ENCODE results near the gene PCDHGC3. TPM values are rescaled to one million over a fixed set of nuclear protein-coding genes. Genes with fewer than 3 reads are reported as not detected.

The PCDHGC3 gene
- total RNA-seq, 1 experiment from 2014 or later, result 1.2 TPM

GRCh38 chr5:141477815-141478214 is 2.0 kb downstream of the PCDHGC3 start:
- no peak overlapping the region for H3K4me2 ChIP-seq (ENCODE audit: low read length)
- DNase-seq (ENCODE audit: low read depth, low spot score) (no peak), ATAC-seq (no peak)
- TF ChIP-seq SIN3A (IDR thresholded peaks at IDR 0.05; ENCODE audit: low read depth) (no peak), CEBPB (IDR thresholded peaks at IDR 0.05; ENCODE audit: low read depth) (no peak), FOSL1 (IDR thresholded peaks at IDR 0.05; ENCODE audit: low read depth) (no peak), SP1 (IDR thresholded peaks at IDR 0.05; ENCODE audit: low read depth) (no peak), ZBTB33 (IDR thresholded peaks at IDR 0.05; ENCODE audit: extremely low read depth, insufficient replicate concordance, low read length) (no peak), REST (IDR thresholded peaks at IDR 0.05; ENCODE audit: low read depth) (no peak), POLR2A (IDR thresholded peaks at IDR 0.05; ENCODE audit: borderline replicate concordance, extremely low read depth, insufficient read depth, insufficient read length) (no peak), EGR1 (IDR thresholded peaks at IDR 0.05; ENCODE audit: low read depth) (no peak), RAD21 (IDR thresholded peaks at IDR 0.05; ENCODE audit: low read depth) (no peak), ZNF274 (IDR thresholded peaks at IDR 0.05; ENCODE audit: low read depth, low read length) (no peak), ZFX (IDR thresholded peaks at IDR 0.05) (no peak), JUND (IDR thresholded peaks at IDR 0.05) (no peak), YY1 (IDR thresholded peaks at IDR 0.05; ENCODE audit: extremely low read depth, insufficient replicate concordance, low read depth, low read length) (no peak), CTCF (IDR thresholded peaks at IDR 0.05 in 2 of 3, conservative IDR thresholded peaks at IDR 0.05 in 1 of 3; ENCODE audit: borderline replicate concordance in 1 of 3, insufficient read depth in 1 of 3, low read depth in 2 of 3, low read length in 2 of 3) (no peak), MAX (IDR thresholded peaks at IDR 0.05) (no peak)
- no peaks in the 10 kb centered on the region for H3K27me3 ChIP-seq (ENCODE audit: insufficient read depth, low read length)
- H3K36me3 ChIP-seq (ENCODE audit: control insufficient read depth in 1 of 2, insufficient read depth in 2 of 2, low read length in 2 of 2), result no peaks in the 10 kb centered on the region
- BruUV-seq (replicated peaks), result no TSS peak
- intact Hi-C loops (cut with micrococcal nuclease), result no loop called here
- H3K9me2 ChIP-seq (ENCODE audit: insufficient read depth), result no peaks in the 10 kb centered on the region
- no peaks in the 10 kb centered on the region for H3K4me1 ChIP-seq (ENCODE audit: control insufficient read depth in 1 of 2, insufficient read depth in 2 of 2, low read length in 2 of 2)
- no peak overlapping the region for H3K27ac ChIP-seq (ENCODE audit: low read depth, low read length)
- H3K9ac ChIP-seq (ENCODE audit: low read length), result no peak overlapping the region
- H2AFZ ChIP-seq (ENCODE audit: low read depth, low read length, poor library complexity, severe bottlenecking), result no peak overlapping the region
- ChIA-PET CTCF (no interaction called here), POLR2A (no interaction called here), RAD21 (ENCODE audit: low non-redundant PET in 1 of 2, low total read pairs in 2 of 2, uncharacterized antibody in 2 of 2, unreplicated experiment in 2 of 2) (no interaction called here)
- H4K20me1 ChIP-seq (ENCODE audit: insufficient read depth), result no peaks in the 10 kb centered on the region
- no peaks in the 10 kb centered on the region for H3K9me3 ChIP-seq (ENCODE audit: control insufficient read depth in 1 of 2, insufficient read depth in 1 of 2, low read depth in 1 of 2, low read length in 2 of 2)
- no peaks in the 10 kb centered on the region for H3K79me2 ChIP-seq (ENCODE audit: insufficient read depth, low read length)
- no peak overlapping the region for H3K4me3 ChIP-seq (replicated peaks in 1 of 2; ENCODE audit: low read depth in 1 of 2, low read length in 2 of 2)
